Thoracic aorta (tissue), 2 donors: ENCODE data around the gene TNFSF11. TPM values are rescaled to one million over a fixed set of nuclear protein-coding genes. Genes with fewer than 3 reads are reported as not detected.

ENCODE experiments used
- ATAC-seq: fragments of 150-250 bp; one replicate; pipeline ENCODE4 v1.8.0; 2017; ENCODE audit warnings: low read depth; ENCODE audit not compliant: insufficient number of reproducible peaks, low FRiP score
- DNase-seq: peaks from one replicate; pipeline ENCODE4 v3.0.0-alpha.2; 2020; ENCODE audit warnings: low spot score
- H3K27ac ChIP-seq, 2 donors: fragments of 200-600 bp; sonication (generic); 1 replicate in 1 of 2; 2 replicates in 1 of 2; pipeline ENCODE4 v1.5.1; 2016; ENCODE audit warnings: mild to moderate bottlenecking in 2 of 2, moderate library complexity in 2 of 2
- H3K27me3 ChIP-seq: fragments of 200-600 bp; sonication (generic); replicated peaks from 2 replicates; pipeline ENCODE4 v1.6.0; 2016; ENCODE audit warnings: mild to moderate bottlenecking; ENCODE audit not compliant: insufficient read depth
- H3K36me3 ChIP-seq: fragments of 200-600 bp; sonication (generic); one replicate; pipeline ENCODE4 v1.5.1; 2016
- H3K4me1 ChIP-seq, 2 donors: fragments of 200-600 bp; sonication (generic); 1 replicate in 1 of 2; 2 replicates in 1 of 2; pipeline versions ENCODE4 v1.5.1 to v1.6.0; 2016; ENCODE audit warnings: low read depth in 2 of 2, mild to moderate bottlenecking in 1 of 2; ENCODE audit not compliant: control insufficient read depth in 1 of 2
- H3K4me3 ChIP-seq: fragments of 200-600 bp; sonication (generic); 2 replicates; pipeline ENCODE4 v1.5.1; 2016; ENCODE audit warnings: mild to moderate bottlenecking
- H3K9me3 ChIP-seq: fragments of 200-600 bp; sonication (generic); 2 replicates; pipeline ENCODE4 v1.5.1; 2016
- CTCF ChIP-seq: fragments of 200-600 bp; sonication (generic); IDR thresholded peaks from one replicate; pipeline ENCODE4 v1.5.1; 2019; ENCODE audit warnings: antibody characterized with exemption
- total RNA-seq, 2 donors: library from RNA; depleted of rRNA; stranded (reverse); fragments of >200 nt; gene quantifications; one replicate each; pipeline versions ENCODE4 v1.1.0 to v1.2.3, GENCODE V29; 2016

The TNFSF11 gene
- total RNA-seq, 2 donors from 2014 or later: 0.71 TPM; not detected in 1

GRCh38 chr13:42651936-42652641, 78.1 kb downstream of the TNFSF11 start:
- no peak overlapping the region for H3K27ac ChIP-seq
- TF ChIP-seq CTCF: no peak
- ATAC-seq (no peak), DNase-seq (no peak)
- H3K27me3 ChIP-seq: no peaks in the 10 kb centered on the region
- H3K36me3 ChIP-seq: no peaks in the 10 kb centered on the region
- no peaks in the 10 kb centered on the region for H3K9me3 ChIP-seq
- no peaks in the 10 kb centered on the region for H3K4me1 ChIP-seq
- H3K4me3 ChIP-seq: no peak overlapping the region

- H3K36me3 ChIP-seq: no peaks in the 10 kb centered on the region
- H3K27ac ChIP-seq: no peak overlapping the region
- H3K4me3 ChIP-seq: no peak overlapping the region
- H3K4me1 ChIP-seq: no peaks in the 10 kb centered on the region
- DNase-seq: no peak
- ATAC-seq: no peak
- no peaks in the 10 kb centered on the region for H3K9me3 ChIP-seq
- no peaks in the 10 kb centered on the region for H3K27me3 ChIP-seq
- no peak for TF ChIP-seq CTCF
Measured at GRCh38 chr13:42652642-42653415, 78.9 kb downstream of the TNFSF11 start.

GRCh38 chr13:42653679-42654078, 79.7 kb downstream of the TNFSF11 start:
- no peak overlapping the region for H3K4me3 ChIP-seq
- DNase-seq (no peak), ATAC-seq (no peak)
- H3K27me3 ChIP-seq: no peaks in the 10 kb centered on the region
- H3K9me3 ChIP-seq: no peaks in the 10 kb centered on the region
- H3K36me3 ChIP-seq: no peaks in the 10 kb centered on the region
- H3K4me1 ChIP-seq: no peaks in the 10 kb centered on the region
- no peak for TF ChIP-seq CTCF
- H3K27ac ChIP-seq: no peak overlapping the region

GRCh38 chr13:42654212-42654611, 80.3 kb downstream of the TNFSF11 start:
- H3K9me3 ChIP-seq: no peaks in the 10 kb centered on the region
- no peak for DNase-seq
- H3K27ac ChIP-seq: no peak overlapping the region
- no peak for TF ChIP-seq CTCF
- no peak for ATAC-seq
- no peaks in the 10 kb centered on the region for H3K4me1 ChIP-seq
- no peaks in the 10 kb centered on the region for H3K27me3 ChIP-seq
- H3K4me3 ChIP-seq: no peak overlapping the region
- no peaks in the 10 kb centered on the region for H3K36me3 ChIP-seq

- DNase-seq (no peak), ATAC-seq (no peak)
- Histone ChIP-seq H3K9me3 (no peaks in the 10 kb centered on the region), H3K27ac (no peak overlapping the region), H3K36me3 (no peaks in the 10 kb centered on the region), H3K4me3 (no peak overlapping the region), H3K27me3 (no peaks in the 10 kb centered on the region), H3K4me1 (no peaks in the 10 kb centered on the region)
- no peak for TF ChIP-seq CTCF
Measured at GRCh38 chr13:42654722-42655121, 80.8 kb downstream of the TNFSF11 start.
